Measurements from ENCODE around the gene FHOD3.

- TF ChIP-seq CTCF (conservative IDR thresholded peaks at IDR 0.05; ENCODE audit: low read depth in 2 of 2), result no peak
- no peak for TF ChIP-seq EZH2phosphoT487 (IDR thresholded peaks at IDR 0.05; ENCODE audit: unreplicated experiment)
- TF ChIP-seq ZNF114 (CRISPR knock-in tag; IDR thresholded peaks at IDR 0.05), result no peak
- TF ChIP-seq STAT1 (IDR thresholded peaks at IDR 0.05; ENCODE audit: unreplicated experiment), result no peak
- TF ChIP-seq EZH2 (IDR thresholded peaks at IDR 0.05; ENCODE audit: low read depth, unreplicated experiment), result no peak
- TF ChIP-seq POLR2AphosphoS5 (IDR thresholded peaks at IDR 0.05; ENCODE audit: low read depth), result no peak
- TF ChIP-seq ETS1 (IDR thresholded peaks at IDR 0.05), result no peak
- TF ChIP-seq CREB1 (CRISPR knock-in tag; IDR thresholded peaks at IDR 0.05; ENCODE audit: low read depth), result no peak
- TF ChIP-seq REST (IDR thresholded peaks at IDR 0.05; ENCODE audit: unreplicated experiment), result no peak
Observed at GRCh38 chr18:36307513-36307912, 10.0 kb downstream of the FHOD3 start.
